HG03039 (cell line): Measurements from ENCODE around the gene FAM229A.

Experiments used
- ATAC-seq: cut with Tn5 transposase; IDR thresholded peaks from one replicate; pipeline ENCODE4 v1.9.1; 2021; ENCODE audit warnings: mild to moderate bottlenecking, moderate library complexity; ENCODE audit not compliant: unreplicated experiment

The FAM229A gene

DNA sequence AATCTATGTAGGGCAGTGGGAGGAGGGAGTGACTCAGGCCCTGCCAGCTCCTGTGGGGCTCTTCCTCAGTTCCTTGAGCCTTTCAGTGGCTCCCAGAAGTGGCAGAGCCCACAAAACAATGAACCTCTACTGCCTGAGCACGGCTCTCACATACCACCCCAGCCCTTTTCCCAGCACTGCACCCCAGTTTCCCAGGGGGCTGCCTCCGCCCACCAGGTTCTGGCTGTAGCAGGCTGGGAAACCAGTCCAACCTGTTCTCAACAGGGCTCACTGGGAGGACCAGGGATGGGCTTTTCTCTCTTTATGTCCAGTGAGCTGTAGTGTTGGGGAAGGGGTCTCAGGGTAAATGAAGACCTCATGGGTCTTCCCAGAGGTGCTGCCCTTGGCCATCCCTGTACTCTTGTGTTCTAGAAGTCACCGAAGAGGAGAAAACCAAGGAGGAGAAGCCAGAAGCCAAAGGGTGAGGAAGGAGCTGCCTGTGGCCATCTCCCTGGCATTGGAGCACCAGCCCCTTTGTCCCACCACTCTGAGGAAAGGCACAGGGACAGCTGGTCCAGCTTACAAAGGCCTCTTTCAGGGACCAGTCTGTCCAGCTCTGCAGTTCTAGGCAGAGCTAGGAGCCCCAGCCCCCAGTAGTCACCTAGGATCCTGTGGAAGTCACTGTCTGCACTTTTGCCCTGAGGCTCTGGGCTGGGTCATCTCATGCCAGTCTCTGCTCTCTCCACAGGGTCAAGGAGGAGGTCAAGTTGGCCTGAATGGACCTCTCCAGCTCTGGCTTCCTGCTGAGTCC lies 29.8 kb downstream of the FAM229A start:
- no peak for ATAC-seq

DNA sequence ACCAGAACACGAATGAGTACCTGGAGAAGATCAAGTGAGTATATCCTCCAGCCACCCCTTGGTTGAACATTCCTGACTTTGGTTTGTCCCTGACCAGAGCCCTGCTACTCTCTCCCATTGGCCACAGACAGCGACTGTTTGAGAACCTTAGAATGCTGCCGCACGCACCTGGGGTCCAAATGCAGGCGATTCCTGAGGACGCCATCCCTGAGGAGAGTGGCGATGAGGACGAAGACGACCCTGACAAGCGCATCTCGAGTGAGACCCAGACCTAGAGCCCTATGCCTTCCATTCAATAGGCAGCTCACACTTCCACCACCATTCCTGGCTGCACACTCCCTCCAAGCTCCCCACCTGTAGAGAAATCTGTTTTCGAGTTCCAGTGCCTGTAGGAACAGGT lies 30.7 kb downstream of the FAM229A start:
- ATAC-seq = no peak

DNA sequence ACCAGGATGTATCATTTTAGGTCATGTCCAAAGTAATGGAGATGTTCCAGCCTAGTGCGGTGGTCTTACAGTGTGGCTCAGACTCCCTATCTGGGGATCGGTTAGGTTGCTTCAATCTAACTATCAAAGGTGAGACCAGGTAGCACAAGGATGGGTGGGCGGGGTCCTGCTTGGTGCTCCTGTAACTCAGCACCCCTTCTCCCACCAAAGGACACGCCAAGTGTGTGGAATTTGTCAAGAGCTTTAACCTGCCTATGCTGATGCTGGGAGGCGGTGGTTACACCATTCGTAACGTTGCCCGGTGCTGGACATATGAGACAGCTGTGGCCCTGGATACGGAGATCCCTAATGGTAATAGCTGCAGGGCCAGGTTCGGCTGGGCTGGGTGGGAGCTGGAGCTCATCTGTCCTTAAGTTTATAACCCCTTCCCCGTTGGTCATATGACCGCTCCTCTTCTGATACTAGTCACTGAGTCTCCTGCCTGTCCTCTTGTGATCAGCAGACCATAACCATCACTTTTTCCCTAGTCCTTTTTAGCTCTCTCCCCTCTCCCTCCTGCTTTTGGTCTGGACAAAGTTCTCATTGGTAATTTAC lies 31.6 kb downstream of the FAM229A start:
- no peak for ATAC-seq

DNA sequence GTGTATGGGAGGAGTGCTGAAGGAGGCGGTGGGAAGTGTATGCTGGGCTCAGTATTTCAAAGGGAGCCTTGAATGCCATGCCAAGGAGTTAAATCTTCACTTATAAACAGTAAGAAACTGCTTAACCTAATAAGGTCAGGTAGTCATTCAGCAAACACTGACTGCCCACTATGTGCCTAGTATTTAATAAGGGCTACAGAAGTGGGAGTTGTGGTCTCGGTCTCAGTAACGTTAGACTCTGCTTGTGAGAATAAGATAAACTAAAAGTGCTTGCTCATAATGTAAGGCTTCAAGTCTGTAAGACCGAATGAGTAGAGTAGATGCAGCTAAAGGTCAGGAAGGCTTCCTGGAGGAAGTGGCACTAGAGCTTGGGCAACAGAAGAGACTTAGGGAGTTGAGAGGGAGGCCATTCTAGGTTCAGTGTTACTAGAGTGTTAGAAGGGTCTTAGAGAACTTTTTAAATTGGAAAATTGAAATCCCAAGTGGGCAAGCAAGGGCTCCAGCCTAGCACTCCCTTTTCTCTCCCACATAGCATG lies 32.3 kb downstream of the FAM229A start:
- no peak for ATAC-seq

DNA sequence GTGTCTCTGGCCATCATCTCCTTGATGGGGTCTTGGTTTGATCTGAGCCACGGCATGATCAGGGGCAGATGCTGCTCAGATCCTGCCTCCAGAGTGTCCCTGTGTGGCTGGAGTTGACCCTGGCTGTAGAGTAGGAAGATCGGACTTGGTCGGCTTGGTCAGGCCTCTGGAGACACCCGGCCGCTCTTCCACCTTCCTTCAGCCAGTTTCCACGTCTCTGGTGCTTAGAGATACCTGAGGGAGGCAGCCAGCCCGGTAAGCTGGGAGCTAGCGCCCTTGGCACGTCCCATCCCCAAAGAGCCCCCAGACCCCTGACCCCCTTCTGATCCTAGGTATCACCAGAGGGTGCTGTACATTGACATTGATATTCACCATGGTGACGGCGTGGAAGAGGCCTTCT lies 35.1 kb downstream of the FAM229A start:
- ATAC-seq = no peak

DNA sequence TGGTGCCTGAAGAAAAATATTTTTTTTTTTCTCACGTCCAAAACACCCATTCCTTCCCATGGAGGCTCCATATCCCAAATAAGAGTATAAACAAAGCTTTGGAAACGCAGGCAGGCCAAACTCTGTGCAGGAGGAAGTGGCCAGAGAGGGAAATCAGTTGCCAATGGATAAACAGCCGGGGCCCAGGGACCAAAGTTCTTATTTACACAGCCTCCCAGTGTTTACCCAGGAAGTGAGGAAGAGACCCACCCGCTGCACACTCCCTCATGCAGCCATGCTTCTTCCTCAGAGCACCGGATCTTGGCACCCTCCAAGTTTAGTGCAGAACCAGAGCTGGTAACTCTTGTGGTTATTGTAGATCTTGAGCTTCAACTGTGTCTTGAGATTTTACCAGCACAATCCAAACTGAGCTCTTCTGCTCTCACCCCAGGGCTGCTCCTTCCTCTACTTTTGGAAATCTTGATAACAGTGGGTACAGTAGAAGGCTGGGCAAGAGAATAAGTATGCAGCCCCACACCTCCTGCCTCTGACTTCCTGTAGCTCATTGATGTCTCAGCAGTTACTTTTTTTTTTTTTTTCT lies 40.5 kb downstream of the FAM229A start:
- ATAC-seq = no peak

DNA sequence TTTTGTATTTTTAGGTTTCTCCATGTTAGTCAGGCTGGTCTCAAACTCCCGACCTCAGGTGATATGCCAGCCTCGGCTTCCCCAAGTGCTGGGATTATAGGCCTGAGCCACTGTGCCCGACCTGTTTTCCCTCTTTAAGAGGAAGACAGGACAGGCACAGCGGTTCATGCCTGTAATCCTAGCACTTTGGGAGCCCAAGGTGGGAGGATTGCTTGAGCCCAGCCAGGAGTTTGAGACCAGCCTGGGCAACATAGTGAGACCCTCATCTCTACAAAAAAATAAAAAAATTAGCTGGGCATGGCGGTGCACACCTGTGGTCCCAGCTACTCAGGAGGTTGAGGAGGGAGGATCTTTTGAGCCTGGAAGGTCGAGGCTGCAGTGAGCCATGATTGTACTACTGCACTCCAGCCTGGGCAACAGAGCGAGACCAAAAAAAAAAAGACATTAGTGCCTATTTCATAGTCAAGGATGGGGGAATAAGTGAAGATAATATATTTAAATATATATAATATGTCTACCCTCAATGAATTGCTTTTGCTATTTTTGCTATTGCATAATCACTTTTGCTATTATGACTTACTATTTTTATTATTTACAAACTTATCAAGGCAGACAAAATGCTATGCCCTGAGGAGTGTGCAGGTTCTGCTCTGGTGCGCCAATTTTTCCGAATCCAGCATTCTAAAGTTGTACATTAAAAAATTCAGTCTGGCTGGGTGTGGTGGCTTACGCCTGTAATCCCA lies 44.0 kb downstream of the FAM229A start:
- ATAC-seq = no peak

DNA sequence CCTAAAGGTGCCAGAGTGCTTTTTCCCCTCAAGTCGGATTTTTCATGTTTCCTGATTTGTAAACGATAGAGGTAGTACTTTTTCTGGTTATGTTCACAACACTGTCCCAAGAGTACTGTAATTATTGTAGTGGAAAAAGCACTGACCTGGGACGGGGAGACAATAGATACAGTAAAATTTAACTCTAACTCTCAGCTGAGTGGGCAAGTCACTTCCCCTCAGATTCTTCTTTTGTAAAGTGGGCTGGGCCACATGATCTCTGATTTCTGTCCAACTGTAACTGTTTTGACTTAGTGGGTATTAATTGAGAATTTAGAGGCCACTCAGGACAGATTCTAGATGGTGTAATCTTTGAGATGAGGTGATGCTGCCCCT lies 45.4 kb downstream of the FAM229A start:
- ATAC-seq = no peak

DNA sequence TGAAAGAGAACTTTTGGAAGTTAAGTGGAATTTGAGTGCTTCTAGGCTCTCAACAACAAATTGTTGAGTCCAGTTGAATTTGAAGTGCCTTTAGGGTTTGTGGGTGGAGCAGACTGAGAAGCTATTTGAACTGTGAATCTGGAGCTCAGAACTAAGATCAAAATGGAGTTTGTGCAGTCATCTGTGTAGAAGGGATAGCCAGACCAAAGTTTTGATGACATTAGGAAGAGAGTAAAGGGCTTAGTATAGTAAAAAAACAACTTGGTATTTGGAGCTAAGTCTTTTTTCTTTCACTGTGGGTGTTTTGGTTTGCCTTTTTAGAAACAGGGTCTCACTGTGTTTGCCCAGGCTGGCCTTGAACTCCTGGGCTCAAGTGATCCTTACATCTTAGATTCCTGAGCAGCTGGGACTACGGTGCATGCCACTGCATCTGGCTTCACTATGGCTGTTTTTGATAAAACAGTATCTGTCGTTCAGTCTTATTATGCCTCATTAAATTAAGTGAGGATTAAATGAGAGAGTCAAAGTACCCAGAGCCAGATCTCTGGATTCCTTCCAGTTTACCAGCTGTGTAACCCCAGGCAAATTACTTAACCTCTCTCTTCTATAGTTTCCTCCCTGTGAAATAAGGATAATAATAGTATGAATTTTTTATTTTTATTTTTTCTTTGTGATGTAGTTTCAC lies 50.4 kb downstream of the FAM229A start:
- ATAC-seq = no peak
